Adrenal gland (tissue), 12 donors: ENCODE results near the gene C21orf91. TPM values are rescaled to one million over a fixed set of nuclear protein-coding genes. Genes with fewer than 3 reads are reported as not detected.

Source experiments
- DNase-seq, 7 donors: peaks; one replicate each; pipeline ENCODE4 v3.0.0-alpha.2; 2019 to 2020
- H3K27ac ChIP-seq, 5 donors: fragments of 200-600 bp; sonication (generic) in 4 of 5; 1 replicate in 3 of 5; 2 replicates in 2 of 5; pipeline versions ENCODE4 v1.5.1 to v1.8.0; 2016 to 2020; ENCODE audit warnings: mild to moderate bottlenecking in 1 of 5
- H3K27me3 ChIP-seq: fragments of 200-600 bp; 2 replicates; pipeline ENCODE4 v1.8.0; 2021
- H3K36me3 ChIP-seq, 2 donors: fragments of 200-600 bp; replicated peaks in 1 of 2; 1 replicate in 1 of 2; 2 replicates in 1 of 2; pipeline versions ENCODE4 v1.5.1 to v1.8.0; 2018 to 2022
- H3K4me1 ChIP-seq, 2 donors: fragments of 200-600 bp; replicated peaks in 1 of 2; 1 replicate in 1 of 2; 2 replicates in 1 of 2; pipeline versions ENCODE4 v1.5.1 to v1.8.0; 2018 to 2021
- H3K4me3 ChIP-seq, 4 donors: fragments of 200-600 bp; sonication (generic) in 3 of 4; one replicate each; pipeline ENCODE4 v1.5.1; 2016 to 2018
- H3K9me3 ChIP-seq, 3 donors: fragments of 200-600 bp; sonication (generic) in 1 of 3; replicated peaks in 1 of 3; 1 replicate in 2 of 3; 2 replicates in 1 of 3; pipeline versions ENCODE4 v1.5.1 to v1.8.0; 2016 to 2021
- POLR2A ChIP-seq, 2 donors: fragments of 450-650 bp; IDR thresholded peaks; one replicate each; pipeline ENCODE4 v1.6.1; 2017; ENCODE audit warnings: antibody characterized with exemption in 2 of 2, mild to moderate bottlenecking in 2 of 2, moderate library complexity in 1 of 2
- WGBS, 4 donors: extraction: QIAGEN DNeasy Blood & Tissue Kit in 2 of 4; methylation state at CpG; one replicate each; pipeline versions ENCODE4 v1.1.5 to v1.1.7; 2013 to 2017; 5-methylcytosine and 5-hydroxymethylcytosine counted together
- intact Hi-C, 2 donors: fragments of 100-400 bp; cut with DNase I; formaldehyde crosslinking; loops; one replicate each; pipeline versions ENCODE4 v1.14.1 to v1.15.0; 2022 to 2023
- polyA plus RNA-seq, 3 donors: library from polyadenylated mRNA; stranded (reverse); fragments of 200-250 nt in 2 of 3; fragments of 350-450 nt in 1 of 3; fragmentation: Illumina TruSeq in 1 of 3; extraction: RNeasy Lipid Tissue Mini Kit (QIAGEN cat#74804) in 1 of 3; gene quantifications; one replicate each; pipeline ENCODE4 v1.2.3, GENCODE V29; 2013 to 2014
- total RNA-seq, 9 donors: library from RNA; depleted of rRNA in 4 of 9; stranded (reverse); fragments of >200 nt in 4 of 9; fragments of 120-200 nt in 1 of 9; fragmentation: NEBNext Ultra II Directional in 1 of 9; extraction: Animal tissue kit (Norgen Biotek cat#: 25700) in 1 of 9; gene quantifications; one replicate each; pipeline versions ENCODE4 v1.1.0 to v1.2.4, GENCODE V29; 2013 to 2023
- TF ChIP-seq, protein P1 (sequence below), 6 experiments: fragments of 450-650 bp in 4 of 6; fragments of 200-600 bp in 2 of 6; sonication (generic) in 1 of 6; IDR thresholded peaks; 1 replicate in 5 of 6; 2 replicates in 1 of 6; pipeline versions ENCODE4 v1.5.1 to v1.8.0; 2016 to 2021; ENCODE audit warnings: antibody characterized with exemption in 6 of 6, mild to moderate bottlenecking in 2 of 6, moderate library complexity in 1 of 6
- donor health status: healthy with polysubstance abuse.
- donor health status: Bipolar disorder and iron deficiency.
- donor health status: DM: yes; HTN: yes; CAD: no.
- donor health status: DM: no; HTN: no; CAD: no.
- donor health status: DM: no; HTN: no; CAD: no.
- donor health status: DM: yes; HTN: yes; CAD: no.

The C21orf91 gene
- total and polyA plus RNA-seq, 12 donors = 1.9 to 19.1 (median 9.5) TPM

DNA sequence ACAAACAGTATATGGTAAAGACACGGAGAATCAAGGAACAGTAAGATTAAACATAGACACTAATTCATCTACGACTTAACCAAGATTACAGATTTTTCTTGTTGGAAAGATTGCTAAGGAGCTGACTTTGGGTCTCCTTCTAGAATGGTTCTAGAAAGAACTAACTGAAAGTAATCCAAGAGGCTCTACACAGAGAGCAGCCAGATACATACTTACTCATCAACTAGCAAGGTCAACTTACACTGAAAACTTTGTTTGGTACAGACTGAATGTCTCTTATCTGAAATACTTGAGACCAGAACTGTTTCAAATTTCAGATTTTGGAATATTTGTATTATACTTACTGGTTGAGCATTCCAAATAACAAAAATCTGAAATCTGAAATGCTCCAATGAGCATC, 5.8 kb downstream of the C21orf91 start:
- WGBS, 4 donors = 67 to 84% (median 72%) methylated on average over 2 of the region's 2 CpGs
- H3K4me1 ChIP-seq = peaks cover 13 to 39% of the 10 kb centered on the region in 2 donors
- H3K36me3 ChIP-seq = no peaks in the 10 kb centered on the region
- intact Hi-C loops = no loop called here
- TF ChIP-seq POLR2A (IDR thresholded peaks at IDR 0.05) = no peak
- TF ChIP-seq, protein P1, sequence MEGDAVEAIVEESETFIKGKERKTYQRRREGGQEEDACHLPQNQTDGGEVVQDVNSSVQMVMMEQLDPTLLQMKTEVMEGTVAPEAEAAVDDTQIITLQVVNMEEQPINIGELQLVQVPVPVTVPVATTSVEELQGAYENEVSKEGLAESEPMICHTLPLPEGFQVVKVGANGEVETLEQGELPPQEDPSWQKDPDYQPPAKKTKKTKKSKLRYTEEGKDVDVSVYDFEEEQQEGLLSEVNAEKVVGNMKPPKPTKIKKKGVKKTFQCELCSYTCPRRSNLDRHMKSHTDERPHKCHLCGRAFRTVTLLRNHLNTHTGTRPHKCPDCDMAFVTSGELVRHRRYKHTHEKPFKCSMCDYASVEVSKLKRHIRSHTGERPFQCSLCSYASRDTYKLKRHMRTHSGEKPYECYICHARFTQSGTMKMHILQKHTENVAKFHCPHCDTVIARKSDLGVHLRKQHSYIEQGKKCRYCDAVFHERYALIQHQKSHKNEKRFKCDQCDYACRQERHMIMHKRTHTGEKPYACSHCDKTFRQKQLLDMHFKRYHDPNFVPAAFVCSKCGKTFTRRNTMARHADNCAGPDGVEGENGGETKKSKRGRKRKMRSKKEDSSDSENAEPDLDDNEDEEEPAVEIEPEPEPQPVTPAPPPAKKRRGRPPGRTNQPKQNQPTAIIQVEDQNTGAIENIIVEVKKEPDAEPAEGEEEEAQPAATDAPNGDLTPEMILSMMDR (IDR thresholded peaks at IDR 0.05) = no peak
- H3K27ac ChIP-seq = peak overlapping the region in 2 of 5 donors; percentile 38 to 64
- no peaks in the 10 kb centered on the region for H3K27me3 ChIP-seq
- DNase-seq = no peak
- H3K9me3 ChIP-seq = peaks cover 0 to 4% (median under 1%) of the 10 kb centered on the region in 3 donors
- H3K4me3 ChIP-seq = peak overlapping the region in 1 of 4 donors; percentile 4

DNA sequence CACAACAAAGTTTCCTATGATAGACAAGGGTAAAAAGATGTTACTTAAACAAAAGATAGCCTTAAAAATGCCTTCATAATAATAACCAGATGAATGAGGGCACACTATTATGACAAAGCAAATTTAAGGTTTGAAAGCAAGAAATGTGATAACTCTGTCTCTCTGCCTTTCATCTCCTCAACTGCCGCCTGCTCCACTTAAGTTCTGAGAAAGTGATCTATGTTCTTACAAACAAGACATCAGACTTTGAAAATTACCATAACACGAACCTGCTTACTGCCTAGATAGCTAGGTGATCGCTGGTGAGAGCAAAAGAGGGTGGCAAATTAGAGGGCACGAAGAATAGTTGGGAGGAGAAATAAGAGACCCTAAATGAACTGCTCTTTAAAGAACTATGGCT, 13.2 kb downstream of the C21orf91 start:
- TF ChIP-seq, protein P1 (IDR thresholded peaks at IDR 0.05) = no peak
- no peak for TF ChIP-seq POLR2A (IDR thresholded peaks at IDR 0.05)
- WGBS, 4 donors = 96 to 98% (median 96%) methylated on average over 4 of the region's 4 CpGs
- DNase-seq = no peak
- H3K4me1 ChIP-seq = no peaks in the 10 kb centered on the region
- H3K36me3 ChIP-seq = no peaks in the 10 kb centered on the region
- intact Hi-C loops = no loop called here
- no peak overlapping the region for H3K27ac ChIP-seq
- H3K9me3 ChIP-seq = peaks cover 0 to 6% (median 4%) of the 10 kb centered on the region in 3 donors
- no peaks in the 10 kb centered on the region for H3K27me3 ChIP-seq
- no peak overlapping the region for H3K4me3 ChIP-seq

DNA sequence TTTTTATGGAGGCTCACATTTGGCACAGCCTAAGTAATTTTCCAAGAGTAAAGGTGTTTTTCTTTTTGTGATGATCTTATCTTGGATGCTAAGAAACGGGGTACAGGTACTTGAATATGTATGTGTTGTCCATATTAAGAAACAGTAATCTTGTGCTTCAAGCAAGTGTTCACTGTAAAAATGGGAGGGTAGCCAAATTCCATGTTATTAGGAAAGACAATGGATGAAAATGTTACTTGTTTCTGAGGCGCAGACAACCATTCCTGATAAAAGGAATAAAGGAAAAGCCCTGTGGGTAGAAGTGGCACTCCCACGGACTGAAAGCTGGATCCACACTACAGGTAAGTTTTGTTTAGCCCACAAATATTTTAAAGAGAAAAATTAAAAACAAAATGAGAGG, 15.6 kb downstream of the C21orf91 start:
- DNase-seq = no peak
- intact Hi-C loops = no loop called here
- TF ChIP-seq, protein P1 (IDR thresholded peaks at IDR 0.05) = no peak
- TF ChIP-seq POLR2A (IDR thresholded peaks at IDR 0.05) = no peak
- peaks cover 0 to 6% (median 0%) of the 10 kb centered on the region in 3 donors for H3K9me3 ChIP-seq
- no peaks in the 10 kb centered on the region for H3K36me3 ChIP-seq
- peaks cover 0 to 1% of the 10 kb centered on the region in 2 donors for H3K4me1 ChIP-seq
- no peaks in the 10 kb centered on the region for H3K27me3 ChIP-seq
- no peak overlapping the region for H3K4me3 ChIP-seq
- H3K27ac ChIP-seq = no peak overlapping the region
- WGBS, 4 donors = 70 to 88% (median 78%) methylated on average over 3 of the region's 3 CpGs

GRCh38 chr21:17802572-17802971, 16.6 kb downstream of the C21orf91 start:
- no peaks in the 10 kb centered on the region for H3K27me3 ChIP-seq
- no peak for DNase-seq
- no peak overlapping the region for H3K4me3 ChIP-seq
- H3K36me3 ChIP-seq = no peaks in the 10 kb centered on the region
- H3K9me3 ChIP-seq = no peaks in the 10 kb centered on the region
- intact Hi-C loops = no loop called here
- no peak overlapping the region for H3K27ac ChIP-seq
- TF ChIP-seq, protein P1 (IDR thresholded peaks at IDR 0.05) = no peak
- no peak for TF ChIP-seq POLR2A (IDR thresholded peaks at IDR 0.05)
- WGBS, 4 donors = 92 to 96% (median 94%) methylated on average over 1 of the region's 1 CpG
- peaks cover 0 to 7% of the 10 kb centered on the region in 2 donors for H3K4me1 ChIP-seq
